Measurements from ENCODE around the gene UBE2H. TPM values are rescaled to one million over a fixed set of nuclear protein-coding genes. Genes with fewer than 3 reads are reported as not detected.
A peak's percentile ranks its signal among the peaks of the same experiment; 100 is the strongest.

Gene UBE2H
- total RNA-seq, 6 experiments from 2014 or later, result 89.7 to 108 (median 105) TPM

DNA sequence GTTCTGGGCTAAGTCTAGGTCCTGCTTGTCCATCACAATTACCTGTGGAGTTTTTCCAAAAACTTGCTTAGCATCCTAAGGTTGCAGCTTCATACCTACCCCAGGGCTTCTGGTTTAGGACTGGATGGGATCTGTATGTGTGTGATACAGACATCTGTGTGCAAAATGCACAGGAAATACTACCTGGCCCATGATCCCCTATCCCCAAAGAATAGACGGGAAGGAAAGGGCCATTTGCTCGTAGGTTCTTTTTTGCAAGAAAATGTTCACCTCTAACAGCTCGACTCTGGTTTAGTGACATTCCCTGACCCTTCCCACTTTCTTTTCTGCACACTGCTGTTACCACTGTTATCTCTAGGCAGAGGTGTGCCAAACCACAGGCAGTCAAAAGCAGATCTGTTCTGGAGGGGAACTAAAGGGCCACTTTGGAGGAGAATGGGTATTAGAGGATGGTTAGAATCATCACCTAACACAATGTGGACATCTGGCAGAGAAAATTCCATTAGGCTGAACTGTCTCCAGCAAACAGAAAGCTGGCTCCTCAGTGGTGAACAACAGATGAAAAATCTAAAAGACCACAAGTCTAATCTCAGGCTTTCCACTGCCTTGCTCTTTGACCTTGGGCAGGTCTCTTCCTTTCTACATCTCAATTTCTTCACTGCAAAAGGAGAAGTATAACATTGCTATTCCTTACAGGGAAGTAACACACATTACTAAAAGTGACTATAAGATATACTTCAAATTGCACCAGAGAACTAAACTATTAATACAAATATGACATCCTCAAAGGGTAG, 107.4 kb downstream of the UBE2H start:
- H3K36me3 Mint-ChIP-seq (ENCODE audit: low read depth), result peaks cover 33% of the 10 kb centered on the region
- H3K4me3 Mint-ChIP-seq, result peak overlapping the region; percentile 76
- peaks cover 2% of the 10 kb centered on the region for H3K27me3 Mint-ChIP-seq (ENCODE audit: insufficient read depth)
- TF ChIP-seq, protein P1, sequence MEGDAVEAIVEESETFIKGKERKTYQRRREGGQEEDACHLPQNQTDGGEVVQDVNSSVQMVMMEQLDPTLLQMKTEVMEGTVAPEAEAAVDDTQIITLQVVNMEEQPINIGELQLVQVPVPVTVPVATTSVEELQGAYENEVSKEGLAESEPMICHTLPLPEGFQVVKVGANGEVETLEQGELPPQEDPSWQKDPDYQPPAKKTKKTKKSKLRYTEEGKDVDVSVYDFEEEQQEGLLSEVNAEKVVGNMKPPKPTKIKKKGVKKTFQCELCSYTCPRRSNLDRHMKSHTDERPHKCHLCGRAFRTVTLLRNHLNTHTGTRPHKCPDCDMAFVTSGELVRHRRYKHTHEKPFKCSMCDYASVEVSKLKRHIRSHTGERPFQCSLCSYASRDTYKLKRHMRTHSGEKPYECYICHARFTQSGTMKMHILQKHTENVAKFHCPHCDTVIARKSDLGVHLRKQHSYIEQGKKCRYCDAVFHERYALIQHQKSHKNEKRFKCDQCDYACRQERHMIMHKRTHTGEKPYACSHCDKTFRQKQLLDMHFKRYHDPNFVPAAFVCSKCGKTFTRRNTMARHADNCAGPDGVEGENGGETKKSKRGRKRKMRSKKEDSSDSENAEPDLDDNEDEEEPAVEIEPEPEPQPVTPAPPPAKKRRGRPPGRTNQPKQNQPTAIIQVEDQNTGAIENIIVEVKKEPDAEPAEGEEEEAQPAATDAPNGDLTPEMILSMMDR (IDR thresholded peaks at IDR 0.05), result no peak
- no peaks in the 10 kb centered on the region for H3K9me3 Mint-ChIP-seq
- H3K27ac Mint-ChIP-seq, result peak overlapping the region; percentile 95
- peak; percentile 80 for DNase-seq
- peaks cover 82% of the 10 kb centered on the region for H3K4me1 Mint-ChIP-seq (ENCODE audit: low read depth)

DNA sequence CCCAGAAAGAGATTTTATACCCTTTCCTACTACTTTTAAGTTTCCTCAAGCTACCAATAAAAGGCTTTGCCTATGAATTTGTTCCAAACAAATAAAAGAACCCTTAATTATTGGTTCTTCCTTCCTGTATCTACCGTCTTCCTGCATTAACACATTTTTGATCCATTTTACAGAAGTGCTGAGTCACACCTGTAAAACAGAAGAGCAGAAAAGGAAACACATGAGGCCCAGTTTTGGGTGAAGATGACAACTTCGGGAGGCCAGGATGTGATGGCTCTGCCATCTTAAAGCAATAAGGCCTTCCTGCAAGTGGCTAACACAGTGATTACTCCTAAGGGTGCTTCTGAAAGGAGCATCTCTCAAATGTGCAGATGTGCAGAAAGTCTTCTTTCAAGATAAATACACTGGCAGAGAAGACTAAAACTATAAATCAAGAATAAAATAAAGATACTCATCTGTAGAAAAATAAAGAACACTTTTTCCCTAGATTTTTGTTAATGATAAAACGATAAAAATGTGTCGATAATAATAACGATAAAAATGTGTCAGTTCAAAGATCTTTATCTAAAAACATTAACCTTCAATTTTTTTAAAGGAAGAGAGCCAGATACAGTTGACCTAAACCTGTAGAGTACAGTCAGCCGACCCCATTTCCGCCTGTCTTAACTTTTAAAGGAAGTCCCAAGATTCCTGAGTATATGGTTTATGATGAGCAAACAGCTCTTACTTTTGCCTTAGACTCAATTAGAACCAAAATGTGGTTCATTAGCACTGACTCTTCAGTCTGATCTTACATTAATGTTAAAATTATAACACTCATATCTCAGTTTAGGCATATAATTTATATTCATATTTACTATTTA, 108.6 kb downstream of the UBE2H start:
- DNase-seq, result no peak
- Mint-ChIP-seq H3K27me3 (ENCODE audit: insufficient read depth) (peaks cover 2% of the 10 kb centered on the region), H3K36me3 (ENCODE audit: low read depth) (peaks cover 28% of the 10 kb centered on the region), H3K27ac (peak overlapping the region; percentile 95), H3K9me3 (no peaks in the 10 kb centered on the region), H3K4me1 (ENCODE audit: low read depth) (peaks cover 77% of the 10 kb centered on the region), H3K4me3 (peak overlapping the region; percentile 42)
- TF ChIP-seq, protein P1 (IDR thresholded peaks at IDR 0.05), result no peak

DNA sequence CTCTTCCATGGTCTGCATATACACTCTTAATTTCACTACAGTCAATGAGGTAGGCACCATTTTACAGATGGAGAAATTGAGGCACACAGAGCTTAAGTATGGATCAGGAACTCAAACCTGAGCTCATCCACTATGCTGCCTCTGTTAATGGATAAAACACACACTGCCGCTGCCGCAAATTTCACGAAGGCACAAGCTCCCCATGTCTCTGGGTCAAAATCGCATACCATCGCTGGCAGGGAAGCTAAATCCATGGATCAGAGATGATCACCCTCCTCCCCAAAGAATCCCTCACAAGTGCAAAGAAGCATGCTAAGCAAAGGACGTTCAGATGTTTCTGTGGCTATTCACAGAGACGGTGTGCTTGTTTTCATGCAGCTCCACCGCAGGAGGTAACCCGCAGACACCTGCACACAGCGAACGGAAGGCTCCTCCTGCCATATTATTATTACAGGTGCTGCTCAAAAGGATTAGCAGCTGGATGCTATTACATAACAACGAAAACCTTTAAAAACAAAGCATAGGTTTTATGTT, 109.3 kb downstream of the UBE2H start:
- TF ChIP-seq, protein P1 (IDR thresholded peaks at IDR 0.05), result no peak
- Mint-ChIP-seq H3K4me3 (no peak overlapping the region), H3K27me3 (ENCODE audit: insufficient read depth) (peaks cover 2% of the 10 kb centered on the region), H3K36me3 (ENCODE audit: low read depth) (peaks cover 26% of the 10 kb centered on the region), H3K4me1 (ENCODE audit: low read depth) (peaks cover 70% of the 10 kb centered on the region), H3K27ac (peak overlapping the region; percentile 48), H3K9me3 (no peaks in the 10 kb centered on the region)
- DNase-seq, result no peak

GRCh38 chr7:129841465-129841864, 111.3 kb downstream of the UBE2H start:
- Mint-ChIP-seq H3K27ac (peak overlapping the region; percentile 31; the same call in 1 of the 2 replicates), H3K4me3 (no peak overlapping the region), H3K27me3 (ENCODE audit: insufficient read depth) (peaks cover 2% of the 10 kb centered on the region), H3K36me3 (ENCODE audit: low read depth) (peaks cover 24% of the 10 kb centered on the region), H3K9me3 (no peaks in the 10 kb centered on the region), H3K4me1 (ENCODE audit: low read depth) (peaks cover 59% of the 10 kb centered on the region)
- DNase-seq, result no peak
- TF ChIP-seq, protein P1 (IDR thresholded peaks at IDR 0.05), result no peak

GRCh38 chr7:129840757-129841156, 112.0 kb downstream of the UBE2H start:
- Mint-ChIP-seq H3K4me1 (ENCODE audit: low read depth) (peaks cover 52% of the 10 kb centered on the region), H3K36me3 (ENCODE audit: low read depth) (peaks cover 28% of the 10 kb centered on the region), H3K9me3 (no peaks in the 10 kb centered on the region), H3K4me3 (peak overlapping the region; percentile 12; the same call in 1 of the 2 replicates), H3K27ac (peak overlapping the region; percentile 71), H3K27me3 (ENCODE audit: insufficient read depth) (peaks cover 2% of the 10 kb centered on the region)
- no peak for DNase-seq
- TF ChIP-seq, protein P1 (IDR thresholded peaks at IDR 0.05), result no peak
